ENCODE data around the gene TMEM253. TPM values are rescaled to one million over a fixed set of nuclear protein-coding genes. Genes with fewer than 3 reads are reported as not detected.

TMEM253 gene
- total RNA-seq, 6 experiments from 2014 or later = 0.18 to 0.35 TPM; not detected in 4

- TF ChIP-seq CTCF (IDR thresholded peaks at IDR 0.05) = no peak
- Mint-ChIP-seq H3K4me3 (peak overlapping the region; percentile 85), H3K4me1 (ENCODE audit: low read depth) (peaks cover 62% of the 10 kb centered on the region), H3K27me3 (ENCODE audit: insufficient read depth) (peaks cover 10% of the 10 kb centered on the region), H3K36me3 (ENCODE audit: low read depth) (no peaks in the 10 kb centered on the region), H3K27ac (peak overlapping the region; percentile 89), H3K9me3 (no peaks in the 10 kb centered on the region)
- DNase-seq = no peak
These were observed 2.5 kb downstream of the TMEM253 start for GRCh38 chr14:21103411-21103709.

- DNase-seq = peak; percentile 92
- no peaks in the 10 kb centered on the region for H3K36me3 Mint-ChIP-seq (ENCODE audit: low read depth)
- H3K9me3 Mint-ChIP-seq = no peaks in the 10 kb centered on the region
- peak; percentile 83 for TF ChIP-seq CTCF (IDR thresholded peaks at IDR 0.05)
- peaks cover 59% of the 10 kb centered on the region for H3K4me1 Mint-ChIP-seq (ENCODE audit: low read depth)
- peaks cover 8% of the 10 kb centered on the region for H3K27me3 Mint-ChIP-seq (ENCODE audit: insufficient read depth)
- H3K27ac Mint-ChIP-seq = peak overlapping the region; percentile 89
- H3K4me3 Mint-ChIP-seq = peak overlapping the region; percentile 85
These were observed 3.0 kb downstream of the TMEM253 start for GRCh38 chr14:21103710-21104447.

- Mint-ChIP-seq H3K36me3 (ENCODE audit: low read depth) (no peaks in the 10 kb centered on the region), H3K27me3 (ENCODE audit: insufficient read depth) (peaks cover 4% of the 10 kb centered on the region), H3K27ac (peak overlapping the region; percentile 89), H3K4me3 (peak overlapping the region; percentile 85), H3K4me1 (ENCODE audit: low read depth) (peaks cover 52% of the 10 kb centered on the region), H3K9me3 (no peaks in the 10 kb centered on the region)
- peak; percentile 89 for TF ChIP-seq CTCF (IDR thresholded peaks at IDR 0.05)
- DNase-seq = peak; percentile 72
These were observed 3.7 kb downstream of the TMEM253 start for GRCh38 chr14:21104448-21105060.

- H3K27me3 Mint-ChIP-seq (ENCODE audit: insufficient read depth) = peaks cover 9% of the 10 kb centered on the region
- H3K4me3 Mint-ChIP-seq = no peak overlapping the region
- peaks cover 49% of the 10 kb centered on the region for H3K4me1 Mint-ChIP-seq (ENCODE audit: low read depth)
- no peak for DNase-seq
- TF ChIP-seq CTCF (IDR thresholded peaks at IDR 0.05) = no peak
- H3K27ac Mint-ChIP-seq = no peak overlapping the region
- no peaks in the 10 kb centered on the region for H3K36me3 Mint-ChIP-seq (ENCODE audit: low read depth)
- no peaks in the 10 kb centered on the region for H3K9me3 Mint-ChIP-seq
These were observed 4.2 kb downstream of the TMEM253 start for GRCh38 chr14:21105095-21105494.

GRCh38 chr14:21106176-21106497 is 5.3 kb downstream of the TMEM253 start:
- TF ChIP-seq CTCF (IDR thresholded peaks at IDR 0.05) = no peak
- no peaks in the 10 kb centered on the region for H3K9me3 Mint-ChIP-seq
- no peaks in the 10 kb centered on the region for H3K36me3 Mint-ChIP-seq (ENCODE audit: low read depth)
- H3K27ac Mint-ChIP-seq = no peak overlapping the region
- H3K27me3 Mint-ChIP-seq (ENCODE audit: insufficient read depth) = peaks cover 10% of the 10 kb centered on the region
- peak overlapping the region; percentile 52; the same call in 1 of the 2 replicates for H3K4me3 Mint-ChIP-seq
- no peak for DNase-seq
- peaks cover 49% of the 10 kb centered on the region for H3K4me1 Mint-ChIP-seq (ENCODE audit: low read depth)

All from HFFc6 (cell line).